GM18951 (cell line): ENCODE data around the gene SCAMP2.

Experiments
- POLR2A ChIP-seq: IDR thresholded peaks from 4 replicates; pipeline ENCODE4 v1.6.1; 2011; ENCODE audit warnings: mild to moderate bottlenecking; ENCODE audit not compliant: insufficient read length, insufficient read depth; ENCODE audit errors: extremely low read depth
- in situ Hi-C: fragments of 300-500 bp; cut with MboI; formaldehyde crosslinking; loops from one replicate; pipeline ENCODE4 v1.12.0; 2022; ENCODE audit warnings: low sequenced_read_pairs, mixed read lengths, inconsistent platforms; ENCODE audit not compliant: unreplicated experiment

The SCAMP2 gene

DNA sequence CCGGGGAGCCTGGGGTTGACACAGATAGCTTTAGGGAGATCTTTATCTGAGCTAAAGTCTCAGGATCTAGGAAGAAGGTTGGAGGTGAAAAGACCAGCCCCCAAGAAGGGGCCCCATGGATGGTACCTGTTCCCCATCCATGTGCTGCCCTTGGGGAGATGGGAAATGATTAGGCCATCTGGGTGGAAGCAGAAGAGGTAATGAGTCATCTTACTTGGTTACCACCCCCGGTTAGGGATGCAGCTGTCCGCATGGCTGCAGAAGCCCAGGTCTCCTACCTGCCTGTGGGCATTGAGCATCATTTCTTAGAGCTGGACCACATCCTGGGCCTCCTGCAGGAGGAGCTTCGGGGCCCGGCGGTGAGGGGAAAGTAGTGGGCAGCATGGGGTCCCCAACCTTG, 49.8 kb downstream of the SCAMP2 start:
- in situ Hi-C loops = no loop called here
- TF ChIP-seq POLR2A = no peak

DNA sequence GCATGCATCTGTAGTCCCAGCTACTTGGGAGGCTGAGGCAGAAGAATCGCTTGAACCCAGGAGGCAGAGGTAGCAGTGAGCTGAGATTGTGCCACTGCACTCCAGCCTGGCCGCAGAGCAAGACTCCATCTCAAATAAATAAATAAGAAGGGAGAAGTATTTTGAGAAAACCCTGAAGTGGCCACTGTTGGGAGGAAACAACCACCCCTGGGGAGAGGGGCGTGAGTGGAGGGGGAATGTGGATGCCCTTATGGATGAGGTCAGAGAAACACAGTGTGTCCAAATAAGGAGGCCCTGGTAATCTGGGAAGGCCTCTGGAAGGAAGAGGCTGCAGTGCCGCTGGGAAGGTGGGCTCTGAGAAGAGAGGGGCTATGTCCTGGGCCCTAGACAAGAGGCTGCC, 50.9 kb downstream of the SCAMP2 start:
- no peak for TF ChIP-seq POLR2A
- in situ Hi-C loops = no loop called here

DNA sequence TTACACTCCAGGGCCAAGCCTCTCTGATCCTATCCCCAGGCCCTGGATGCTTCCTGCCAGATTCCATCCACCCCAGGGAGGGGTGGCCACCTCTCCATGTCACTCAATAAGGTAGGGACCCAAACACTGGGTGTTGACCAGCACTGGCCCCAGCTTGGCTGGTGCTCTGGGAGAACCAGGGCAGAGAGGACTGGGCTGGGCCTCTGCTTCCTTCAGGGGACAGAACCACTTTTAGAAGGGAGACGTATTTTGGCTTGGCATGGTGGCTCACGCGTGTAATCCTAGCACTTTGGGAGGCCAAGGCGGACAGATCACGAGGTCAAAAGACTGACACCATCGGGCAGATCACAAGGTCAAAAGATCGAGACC, 51.4 kb downstream of the SCAMP2 start:
- in situ Hi-C loops = no loop called here
- TF ChIP-seq POLR2A = no peak

DNA sequence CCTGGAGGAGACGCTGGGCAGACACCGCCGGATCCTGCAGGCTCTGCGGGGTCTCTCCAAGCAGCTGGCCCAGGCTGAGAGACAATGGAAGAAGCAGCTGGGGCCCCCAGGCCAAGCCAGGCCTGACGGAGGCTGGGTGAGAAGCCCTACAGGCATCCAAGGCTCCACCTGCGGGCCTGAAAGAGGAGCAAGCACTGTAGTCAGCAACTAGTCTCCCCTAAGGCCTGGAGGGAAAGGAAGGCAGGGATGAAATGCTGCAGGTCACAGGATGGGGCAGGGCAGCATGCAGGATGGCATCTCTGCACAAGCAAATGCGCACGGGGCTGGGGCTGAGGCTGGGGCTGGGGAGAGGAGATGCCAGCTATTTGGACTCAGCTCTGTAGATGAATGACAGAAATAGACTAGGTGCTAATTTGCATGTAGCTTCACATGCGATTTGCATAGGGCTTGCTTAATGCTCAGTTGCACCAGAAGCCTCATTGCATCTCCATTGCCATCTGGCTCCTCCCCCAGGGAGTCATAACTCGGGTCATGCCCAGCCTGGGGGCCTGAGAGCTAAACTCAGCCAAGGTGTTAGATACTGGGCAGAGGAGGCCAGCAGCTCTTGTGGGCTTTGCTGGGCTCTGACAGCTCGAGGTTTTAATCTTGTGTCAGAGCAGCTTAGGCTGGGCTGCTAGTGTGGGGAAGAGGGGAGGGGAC, 51.9 kb downstream of the SCAMP2 start:
- TF ChIP-seq POLR2A = peak; percentile 27
- in situ Hi-C loops = no loop called here

DNA sequence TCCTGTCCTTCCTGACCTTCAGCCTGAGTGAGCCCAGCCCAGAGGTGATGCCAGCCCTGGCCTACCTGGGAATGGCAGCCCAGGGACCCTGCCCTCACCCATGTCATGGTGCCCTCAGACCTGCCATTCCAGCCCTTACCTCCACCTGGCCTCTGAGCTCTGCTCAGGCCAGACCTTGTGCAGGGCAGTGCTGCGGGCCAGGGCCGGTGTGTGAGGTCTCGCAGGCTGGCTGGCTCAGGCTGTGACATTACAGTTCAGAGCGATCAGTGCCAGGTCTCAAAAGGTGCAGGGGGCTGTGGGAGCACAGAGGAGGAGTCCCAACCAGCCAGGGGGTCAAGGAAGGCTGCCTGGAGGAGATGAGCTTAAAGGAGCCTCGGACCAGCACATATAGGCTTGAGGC, 53.1 kb downstream of the SCAMP2 start:
- in situ Hi-C loops = no loop called here
- TF ChIP-seq POLR2A = no peak

DNA sequence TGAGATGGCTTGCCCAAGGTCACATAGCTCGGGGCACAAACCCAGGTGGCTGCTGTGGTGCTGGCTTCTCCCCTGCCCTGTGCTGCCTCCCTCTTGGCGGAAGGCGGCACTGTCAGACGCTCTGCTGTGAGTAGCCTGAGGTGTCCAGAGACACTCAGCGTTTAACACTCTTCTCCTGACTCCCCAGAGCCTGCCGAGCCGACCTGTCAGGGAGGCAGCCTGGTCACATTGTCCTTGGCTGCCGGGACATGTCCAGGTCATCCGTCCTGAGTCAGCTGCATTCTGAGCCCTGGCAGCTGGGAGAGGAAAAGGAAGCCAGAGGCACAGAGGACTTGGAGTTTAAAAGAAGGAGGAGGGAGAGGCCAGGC, 55.8 kb downstream of the SCAMP2 start:
- in situ Hi-C loops = no loop called here
- TF ChIP-seq POLR2A = no peak

DNA sequence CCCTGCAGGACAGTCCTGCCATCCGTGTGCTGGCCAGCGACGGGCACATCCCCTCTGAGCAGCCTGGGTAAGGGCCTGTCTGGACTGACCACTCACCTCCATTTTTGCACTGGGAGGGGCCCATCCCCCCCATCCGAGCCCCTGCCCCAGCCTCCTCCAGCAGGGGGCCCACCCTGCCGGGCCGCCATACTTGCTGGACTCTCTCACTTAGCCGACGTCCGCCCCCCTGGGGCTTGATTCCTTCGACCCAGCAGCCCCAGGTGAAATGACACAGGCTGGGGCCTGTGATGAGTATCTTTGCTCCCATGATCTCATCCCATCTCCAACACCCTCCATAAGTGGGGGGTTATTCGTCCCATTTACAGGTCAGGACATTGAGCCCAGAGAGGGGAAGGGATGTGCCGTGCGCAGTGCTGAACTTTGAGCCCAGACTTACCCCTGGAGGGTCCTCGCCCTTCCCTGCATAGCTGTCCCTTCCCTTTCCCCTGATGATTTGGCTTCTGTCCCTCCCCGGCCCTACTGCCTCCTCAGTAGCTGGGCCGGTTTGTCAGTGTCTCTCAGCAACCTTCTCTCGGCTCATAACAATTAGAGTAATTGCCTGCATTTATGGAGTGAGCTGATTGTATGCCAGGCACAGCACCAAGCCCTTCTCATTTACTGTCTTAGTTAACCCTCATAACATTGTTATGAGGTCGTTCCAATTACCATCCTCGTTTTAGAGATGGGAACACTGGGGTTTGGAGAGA, 56.4 kb downstream of the SCAMP2 start:
- in situ Hi-C loops = no loop called here
- TF ChIP-seq POLR2A = no peak

DNA sequence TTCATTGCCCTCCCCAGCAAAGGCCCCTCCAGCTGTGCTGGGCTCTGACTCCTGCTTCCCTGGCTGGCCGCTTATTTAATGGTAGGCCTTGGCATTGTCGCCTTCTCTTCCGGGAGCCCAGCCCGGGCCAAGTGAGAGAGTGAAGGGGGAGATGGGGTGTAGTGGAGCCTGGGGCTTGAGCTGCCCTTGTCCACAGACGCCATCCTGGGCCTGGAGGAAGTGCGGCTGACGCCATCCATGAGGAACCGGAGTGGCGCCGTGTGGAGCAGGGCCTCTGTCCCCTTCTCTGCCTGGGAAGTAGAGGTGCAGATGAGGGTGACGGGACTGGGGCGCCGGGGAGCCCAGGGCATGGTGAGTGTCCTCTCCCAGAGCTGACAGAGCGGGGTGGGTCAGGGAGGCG, 57.2 kb downstream of the SCAMP2 start:
- in situ Hi-C loops = no loop called here
- no peak for TF ChIP-seq POLR2A

DNA sequence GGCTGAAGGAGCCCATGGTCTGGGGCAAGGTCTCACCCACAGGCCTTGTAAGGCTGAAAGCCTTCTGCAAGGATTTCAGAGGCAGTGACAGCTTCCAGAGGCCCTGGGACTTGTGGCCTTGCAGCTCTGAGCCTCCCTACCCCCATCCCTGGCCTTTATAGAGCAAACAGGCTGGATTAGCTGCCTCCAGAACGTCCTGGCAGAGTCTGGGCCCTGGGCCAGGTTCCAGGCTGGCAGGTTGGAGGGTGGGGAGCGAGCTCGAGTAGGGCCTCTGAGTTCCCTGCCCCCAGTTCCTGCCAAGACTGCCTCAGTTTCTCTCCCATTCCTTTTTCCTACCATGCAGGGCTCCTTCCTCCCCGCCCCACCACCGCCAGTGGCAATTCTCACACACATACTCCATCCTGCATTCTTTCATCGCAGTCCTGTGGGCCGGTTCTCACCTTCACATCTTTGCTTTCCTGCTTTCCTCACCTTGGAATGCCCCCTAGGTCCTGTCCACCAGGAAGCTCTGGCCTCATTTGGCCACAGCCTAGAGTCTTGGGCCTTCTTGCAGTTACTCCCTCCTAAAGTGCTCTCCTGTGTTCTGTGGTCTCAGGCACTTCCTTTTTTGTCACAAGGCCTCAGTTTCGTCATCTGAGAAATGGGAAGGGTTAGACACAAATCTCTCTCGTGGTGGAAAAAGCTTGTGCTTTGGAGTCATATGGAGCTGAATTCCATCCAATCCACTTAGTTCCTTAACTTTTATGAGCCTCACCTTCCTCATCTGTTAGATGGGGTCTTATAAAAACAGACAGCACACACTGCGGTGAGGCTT, 57.8 kb downstream of the SCAMP2 start:
- no peak for TF ChIP-seq POLR2A
- in situ Hi-C loops = no loop called here

DNA sequence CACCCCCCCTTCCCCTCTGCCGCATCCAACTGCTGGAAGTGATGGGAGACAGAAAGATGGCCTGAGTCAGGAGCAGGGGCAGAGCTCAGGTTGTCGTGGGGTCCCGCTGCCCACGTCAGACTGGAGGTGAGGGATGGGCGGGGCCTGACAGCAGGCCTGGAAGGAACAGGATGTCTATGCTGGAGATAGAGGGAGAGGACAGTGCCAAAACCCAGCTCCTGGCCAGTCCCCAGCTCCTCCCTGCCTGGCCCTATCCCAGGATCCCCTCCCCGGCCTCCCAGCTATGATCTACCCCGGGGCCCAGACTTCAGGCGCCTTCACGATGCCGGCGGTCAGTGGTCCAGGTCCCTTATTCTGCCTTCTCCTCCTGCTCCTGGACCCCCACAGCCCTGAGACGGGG, 60.6 kb downstream of the SCAMP2 start, which contains the start of gene LMAN1L:
TSS of gene LMAN1L (plus strand) at position 303 of the 400 bp plus-strand sequence. CDS start at position 323, 20 bp downstream.
- no peak for TF ChIP-seq POLR2A
- in situ Hi-C loops = no loop called here

DNA sequence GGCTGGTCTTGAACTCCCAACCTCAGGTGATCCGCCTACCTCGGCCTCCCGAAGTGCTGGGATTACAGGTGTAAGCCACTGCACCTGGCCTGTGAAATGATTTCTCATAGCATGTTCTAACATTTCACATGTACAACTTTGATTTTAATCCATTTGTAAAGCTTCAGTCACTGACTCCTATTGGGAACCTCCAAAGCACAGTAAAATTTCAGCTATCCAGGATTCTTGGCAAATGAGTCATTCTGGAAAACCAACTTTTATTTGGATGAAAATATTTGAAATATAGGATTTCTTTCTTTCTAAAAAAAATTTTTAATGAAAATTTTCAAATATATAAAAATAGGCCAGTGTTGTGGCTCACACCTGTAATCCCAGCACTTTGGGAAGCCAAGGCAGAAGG, 63.2 kb downstream of the SCAMP2 start:
- TF ChIP-seq POLR2A = no peak
- in situ Hi-C loops = loop anchor here (5.0 kb wide), 1 partner anchor 38 kb away; no protein-coding TSS in a partner anchor

DNA sequence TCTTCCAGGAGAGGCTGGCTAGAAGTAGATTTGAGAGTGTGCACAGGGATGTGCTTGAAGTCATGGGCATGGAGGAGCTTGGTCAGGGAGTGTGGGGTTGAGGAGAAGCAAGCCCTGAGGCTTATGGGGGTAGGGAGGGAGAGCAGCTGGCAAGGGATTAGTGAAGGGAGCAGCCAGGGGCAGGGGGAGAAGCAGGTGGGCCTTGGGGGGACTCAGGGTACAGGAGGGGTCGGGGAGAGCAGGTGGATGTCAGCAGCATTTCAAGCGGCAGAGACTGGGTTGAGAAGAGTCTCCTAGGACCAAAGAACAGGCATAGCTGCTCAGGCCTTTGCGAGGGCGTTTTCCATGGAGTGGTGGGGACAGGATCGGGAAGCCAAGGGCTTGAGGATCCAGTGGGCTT, 63.9 kb downstream of the SCAMP2 start:
- TF ChIP-seq POLR2A = no peak
- in situ Hi-C loops = loop anchor here (5.0 kb wide), 1 partner anchor 37 kb away; no protein-coding TSS in a partner anchor

DNA sequence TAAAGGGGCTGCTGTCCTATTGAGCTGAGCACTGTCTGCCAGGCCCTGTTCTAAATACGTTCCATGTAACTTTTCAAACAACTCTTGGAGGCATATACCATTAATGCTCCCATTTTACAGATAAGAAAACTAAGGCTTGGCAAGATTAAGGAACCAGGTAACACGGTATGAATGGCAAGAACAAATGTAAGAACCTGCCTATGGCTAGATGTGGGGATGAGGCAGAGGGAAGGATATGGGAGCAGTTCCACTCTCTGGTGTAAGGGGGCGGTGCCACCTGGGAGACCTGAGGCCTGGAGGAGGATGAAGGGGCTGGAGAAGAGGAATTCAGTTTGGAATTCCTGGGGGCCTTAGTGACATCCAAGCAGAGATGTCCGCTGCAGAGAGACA, 64.3 kb downstream of the SCAMP2 start:
- in situ Hi-C loops = loop anchor here (5.0 kb wide), 1 partner anchor 37 kb away; no protein-coding TSS in a partner anchor
- no peak for TF ChIP-seq POLR2A
